Keratinocyte (primary cell): ENCODE measurements around the gene OR2L2. TPM values are rescaled to one million over a fixed set of nuclear protein-coding genes. Genes with fewer than 3 reads are reported as not detected.
"Not testable (repeated sequence)": the region's sequence is repeated elsewhere in the genome, so short reads cannot be mapped to it uniquely, and the experiment has no call there.

Experiments
- DNase-seq: peaks from one replicate; pipeline ENCODE4 v3.0.0-alpha.2; 2011; ENCODE audit warnings: low read depth, missing footprints, low spot score
- FAIRE-seq: peaks from 2 replicates; lab custom pipeline; 2011; peaks lifted over from hg19 to GRCh38; lab: Jason Lieb, UNC
- H2AFZ ChIP-seq: 2 replicates; pipeline ENCODE4 v1.6.0; 2012; ENCODE audit warnings: low read length, control low read depth, inconsistent platforms; ENCODE audit not compliant: control insufficient read depth
- H3K27ac ChIP-seq: 2 replicates; pipeline ENCODE4 v1.5.1; 2011; ENCODE audit warnings: low read length; ENCODE audit not compliant: control insufficient read depth, insufficient read depth
- H3K27me3 ChIP-seq: 3 replicates; pipeline ENCODE4 v1.6.0; 2011; ENCODE audit warnings: low read length; ENCODE audit not compliant: control insufficient read depth, insufficient read depth; ENCODE audit errors: extremely low read depth
- H3K36me3 ChIP-seq, 2 experiments: 2 replicates in 1 of 2; 3 replicates in 1 of 2; pipeline ENCODE4 v1.5.1; 2011; ENCODE audit warnings: low read length in 2 of 2, mild to moderate bottlenecking in 1 of 2; ENCODE audit not compliant: control insufficient read depth in 2 of 2, insufficient read depth in 2 of 2; ENCODE audit errors: extremely low read depth in 1 of 2
- H3K4me1 ChIP-seq: 3 replicates; pipeline ENCODE4 v1.5.1; 2011; ENCODE audit warnings: low read length; ENCODE audit not compliant: control insufficient read depth, insufficient read depth; ENCODE audit errors: extremely low read depth
- H3K4me2 ChIP-seq: 3 replicates; pipeline ENCODE4 v1.6.0; 2011; ENCODE audit warnings: low read depth, low read length; ENCODE audit not compliant: control insufficient read depth, insufficient read depth; ENCODE audit errors: extremely low read depth
- H3K4me3 ChIP-seq, 3 experiments: fragments of 200-600 bp in 1 of 3; sonication (generic) in 1 of 3; 2 replicates in 2 of 3; 3 replicates in 1 of 3; pipeline ENCODE4 v1.5.1; 2011 to 2016; ENCODE audit warnings: low read length in 3 of 3, mild to moderate bottlenecking in 3 of 3, control low read depth in 2 of 3, inconsistent platforms in 1 of 3, low read depth in 1 of 3, mixed read lengths in 1 of 3, mixed run types in 1 of 3, moderate library complexity in 1 of 3; ENCODE audit not compliant: control insufficient read depth in 2 of 3, insufficient read depth in 2 of 3; ENCODE audit errors: extremely low read depth in 1 of 3
- H3K79me2 ChIP-seq: 2 replicates; pipeline ENCODE4 v1.6.0; 2012; ENCODE audit warnings: low read length; ENCODE audit not compliant: control insufficient read depth, insufficient read depth
- H3K9ac ChIP-seq: 3 replicates; pipeline ENCODE4 v1.6.0; 2011; ENCODE audit warnings: low read length; ENCODE audit not compliant: control insufficient read depth, insufficient read depth; ENCODE audit errors: extremely low read depth
- H3K9me1 ChIP-seq: 3 replicates; pipeline ENCODE4 v1.6.0; 2011; ENCODE audit warnings: low read length; ENCODE audit not compliant: control insufficient read depth, insufficient read depth; ENCODE audit errors: extremely low read depth
- H3K9me3 ChIP-seq: 2 replicates; pipeline ENCODE4 v1.5.1; 2012; ENCODE audit warnings: low read depth, low read length; ENCODE audit not compliant: control insufficient read depth
- H4K20me1 ChIP-seq: 3 replicates; pipeline ENCODE4 v1.6.0; 2011; ENCODE audit warnings: low read length; ENCODE audit not compliant: control insufficient read depth, insufficient read depth; ENCODE audit errors: extremely low read depth
- CTCF ChIP-seq, 3 experiments: IDR thresholded peaks in 1 of 3; conservative IDR thresholded peaks in 1 of 3; optimal IDR thresholded peaks in 1 of 3; 2 replicates in 2 of 3; 3 replicates in 1 of 3; pipeline versions ENCODE3 to v1.5.1; 2011; ENCODE audit warnings: low read length in 3 of 3, mild to moderate bottlenecking in 3 of 3, moderate library complexity in 2 of 3, control low read depth in 1 of 3, inconsistent platforms in 1 of 3; ENCODE audit not compliant: insufficient read depth in 2 of 3; ENCODE audit errors: extremely low read depth in 1 of 3
- EZH2 ChIP-seq: IDR thresholded peaks from one replicate; pipeline ENCODE4 v1.6.1; 2012; ENCODE audit warnings: inconsistent platforms, mild to moderate bottlenecking, low read length, moderate library complexity
- dilution Hi-C: fragments of 300-500 bp; cut with MboI; formaldehyde crosslinking; loops from one replicate; pipeline ENCODE4 v1.7.0; 2020; ENCODE audit warnings: low sequenced_read_pairs; ENCODE audit not compliant: extremely low pct_ligation_motif_present
- polyA plus RNA-seq, 5 experiments: library from polyadenylated mRNA; depleted of rRNA in 3 of 5; stranded (reverse) in 3 of 5; stranded (forward) in 1 of 5; unstranded in 1 of 5; fragments of >200 nt; gene quantifications; 1 replicate in 1 of 5; 2 replicates in 3 of 5; 3 replicates in 1 of 5; pipeline versions ENCODE4 v1.2.1 to v1.2.3, GENCODE V29; 2011 to 2012; ENCODE audit warnings: missing spikeins in 2 of 5, low read depth in 1 of 5, low replicate concordance in 1 of 5
- small RNA-seq, 3 experiments: library from RNA; depleted of rRNA; stranded (forward); fragments of <200 nt; gene quantifications; one replicate each; pipeline ENCODE3, GENCODE V24; 2012; ENCODE audit warnings: low read depth in 3 of 3, low replicate concordance in 1 of 3; ENCODE audit not compliant: insufficient read length in 3 of 3

Gene OR2L2
- polyA plus RNA-seq, 1 donor (not counting 4 experiments of a cell fraction or from before 2014, with no cell fraction given): 0.03 TPM

GRCh38 chr1:248065604-248066003 is 35.7 kb downstream of the OR2L2 start:
- Histone ChIP-seq H3K27ac (no peak overlapping the region), H4K20me1 (no peaks in the 10 kb centered on the region), H3K79me2 (no peaks in the 10 kb centered on the region), H3K36me3 (no peaks in the 10 kb centered on the region), H3K9ac (no peak overlapping the region), H3K9me1 (no peaks in the 10 kb centered on the region), H3K4me2 (no peak overlapping the region), H3K27me3 (no peaks in the 10 kb centered on the region), H2AFZ (no peak overlapping the region), H3K4me1 (no peaks in the 10 kb centered on the region), H3K9me3 (no peaks in the 10 kb centered on the region), H3K4me3 (no peak overlapping the region)
- FAIRE-seq (no peak), DNase-seq (no peak)
- no peak for TF ChIP-seq CTCF (optimal IDR thresholded peaks at IDR 0.05 in 1 of 3, IDR thresholded peaks at IDR 0.05 in 1 of 3, conservative IDR thresholded peaks at IDR 0.05 in 1 of 3; ENCODE audit: extremely low read depth in 1 of 3, insufficient read depth in 2 of 3, low read length in 3 of 3)
- TF ChIP-seq EZH2: no peak
- dilution Hi-C loops: no loop called here

GRCh38 chr1:248083864-248084263 is 54.0 kb downstream of the OR2L2 start:
- H3K4me2 ChIP-seq, H3K9me3 ChIP-seq, H3K27ac ChIP-seq, H3K9me1 ChIP-seq, dilution Hi-C loops, DNase-seq, H3K4me1 ChIP-seq, H3K79me2 ChIP-seq, H4K20me1 ChIP-seq, H3K36me3 ChIP-seq, FAIRE-seq, H3K27me3 ChIP-seq, H3K9ac ChIP-seq, H2AFZ ChIP-seq, H3K4me3 ChIP-seq: not testable (repeated sequence)

Small RNA genes lying within 50 kb of the gene (small RNA-seq; reads per million reads assigned to genes)
- gene RF00019: 0 reads per million in 3 experiments

Other genes with a start within 250 kb of the OR2L2 start
- gene OR14A16, start 206.0 kb upstream of the OR2L2 start, polyA plus RNA-seq: not detected in 3 replicates
- not detected in 3 replicates for gene OR11L1, start 188.2 kb upstream of the OR2L2 start, polyA plus RNA-seq
- gene TRIM58, start 172.9 kb upstream of the OR2L2 start, polyA plus RNA-seq: 0.09 to 0.29 TPM (median 0.14 TPM) in 3 replicates
- gene OR2W3, start 134.5 kb upstream of the OR2L2 start, polyA plus RNA-seq: 0.08 to 0.21 TPM (median 0.18 TPM) in 3 replicates
- gene OR2T8, start 109.8 kb upstream of the OR2L2 start, polyA plus RNA-seq: not detected in 3 replicates
- not detected in 3 replicates for gene OR2AJ1, start 105.2 kb upstream of the OR2L2 start, polyA plus RNA-seq
- gene OR2L8, start 81.2 kb upstream of the OR2L2 start, polyA plus RNA-seq: not detected in 3 replicates
- not detected in 3 replicates for gene OR2AK2, start 64.8 kb upstream of the OR2L2 start, polyA plus RNA-seq
- gene OR2L5, start 16.4 kb upstream of the OR2L2 start, polyA plus RNA-seq: not detected in 3 replicates
- not detected in 3 replicates for gene OR2L3, start 16.8 kb downstream of the OR2L2 start, polyA plus RNA-seq
- not detected in 3 replicates for gene OR2L13, start 65.1 kb downstream of the OR2L2 start, polyA plus RNA-seq
- not detected in 3 replicates for gene OR2M5, start 115.1 kb downstream of the OR2L2 start, polyA plus RNA-seq
- not detected in 3 replicates for gene OR2M2, start 144.8 kb downstream of the OR2L2 start, polyA plus RNA-seq
- not detected in 3 replicates for gene OR2M3, start 167.2 kb downstream of the OR2L2 start, polyA plus RNA-seq
- gene OR2M4, start 201.3 kb downstream of the OR2L2 start, polyA plus RNA-seq: not detected in 3 replicates
- gene OR2T33, start 247.9 kb downstream of the OR2L2 start, polyA plus RNA-seq: not detected in 3 replicates